H1 (cell line): ENCODE results near the gene CDKL4. TPM values are rescaled to one million over a fixed set of nuclear protein-coding genes. Genes with fewer than 3 reads are reported as not detected.

ENCODE experiments used
- CTCF ChIA-PET: fragments of 300-600 bp; sonication (Branson Sonifier 250); formaldehyde crosslinking; loops from one replicate; lab custom pipeline; 2021; ENCODE audit not compliant: partially characterized antibody; lab: Charles Lee
- POLR2A ChIA-PET: fragments of 300-600 bp; sonication (Branson Sonifier 250); formaldehyde crosslinking; loops from one replicate; lab custom pipeline; 2021; ENCODE audit warnings: inconsistent platforms; ENCODE audit not compliant: partially characterized antibody; lab: Charles Lee
- DNase-seq, 2 experiments: peaks; one replicate each; pipeline versions ENCODE4 v3.0.0 to v3.0.0-alpha.2; 2010 to 2022; ENCODE audit warnings: low spot score in 2 of 2, low read depth in 1 of 2, mixed read lengths in 1 of 2
- FAIRE-seq: peaks from 2 replicates; lab custom pipeline; 2011; peaks lifted over from hg19 to GRCh38; lab: Jason Lieb, UNC
- H2AFZ ChIP-seq: 2 replicates; pipeline ENCODE4 v1.8.1; 2012; ENCODE audit warnings: low read length, inconsistent platforms
- H2AK5ac ChIP-seq: 2 replicates; pipeline ENCODE4 v1.6.1; 2013; ENCODE audit warnings: low read depth, low read length
- H2BK120ac ChIP-seq: replicated peaks from 2 replicates; pipeline ENCODE3; 2013; ENCODE audit warnings: low read depth, low read length, inconsistent platforms
- H2BK12ac ChIP-seq: 2 replicates; pipeline ENCODE4 v1.6.1; 2013; ENCODE audit warnings: low read depth, low read length
- H2BK15ac ChIP-seq: 2 replicates; pipeline ENCODE4 v1.6.1; 2013; ENCODE audit warnings: low read length
- H2BK20ac ChIP-seq: 2 replicates; pipeline ENCODE4 v1.6.1; 2013; ENCODE audit warnings: low read length
- H2BK5ac ChIP-seq: 2 replicates; pipeline ENCODE4 v1.6.1; 2013; ENCODE audit warnings: low read depth, low read length
- H3K14ac ChIP-seq: 2 replicates; pipeline ENCODE4 v1.6.1; 2013; ENCODE audit warnings: inconsistent platforms; ENCODE audit not compliant: insufficient read length
- H3K18ac ChIP-seq: 2 replicates; pipeline ENCODE4 v1.6.1; 2013; ENCODE audit warnings: low read length; ENCODE audit errors: extremely low read depth
- H3K23ac ChIP-seq: 2 replicates; pipeline ENCODE4 v1.6.1; 2013; ENCODE audit warnings: inconsistent platforms; ENCODE audit not compliant: insufficient read length
- H3K23me2 ChIP-seq: 2 replicates; pipeline ENCODE4 v1.6.1; 2013; ENCODE audit warnings: low read depth, low read length
- H3K27ac ChIP-seq: 2 replicates; pipeline ENCODE4 v1.6.1; 2011; ENCODE audit warnings: low read depth, low read length, inconsistent platforms
- H3K27me3 ChIP-seq, 4 experiments: replicated peaks in 1 of 4; 1 replicate in 1 of 4; 2 replicates in 3 of 4; pipeline versions ENCODE4 v1.6.1 to v1.8.1; 2011 to 2013; ENCODE audit warnings: low read length in 3 of 4, mild to moderate bottlenecking in 3 of 4, inconsistent platforms in 2 of 4, mixed read lengths in 2 of 4, moderate library complexity in 1 of 4; ENCODE audit not compliant: control insufficient read depth in 3 of 4, insufficient read depth in 3 of 4; ENCODE audit errors: extremely low read depth in 1 of 4
- H3K36me3 ChIP-seq, 4 experiments: 2 replicates each; pipeline versions ENCODE4 v1.6.1 to v1.8.1; 2011 to 2013; ENCODE audit warnings: mild to moderate bottlenecking in 4 of 4, low read length in 3 of 4, moderate library complexity in 2 of 4, control low read depth in 1 of 4, inconsistent platforms in 1 of 4; ENCODE audit not compliant: insufficient read depth in 4 of 4, control insufficient read depth in 2 of 4
- H3K4ac ChIP-seq: replicated peaks from 2 replicates; pipeline ENCODE3; 2013; ENCODE audit warnings: low read length, low read depth, mixed read lengths, inconsistent platforms; ENCODE audit not compliant: insufficient read length
- H3K4me1 ChIP-seq, 4 experiments: replicated peaks in 1 of 4; 1 replicate in 1 of 4; 2 replicates in 3 of 4; pipeline versions ENCODE4 v1.6.1 to v1.8.1; 2011 to 2013; ENCODE audit warnings: low read length in 3 of 4, inconsistent platforms in 2 of 4, mixed read lengths in 1 of 4; ENCODE audit not compliant: insufficient read depth in 4 of 4, control insufficient read depth in 3 of 4
- H3K4me2 ChIP-seq, 2 experiments: 2 replicates each; pipeline versions ENCODE4 v1.6.1 to v1.8.1; 2011 to 2013; ENCODE audit warnings: low read depth in 2 of 2, low read length in 2 of 2, control low read depth in 1 of 2, inconsistent platforms in 1 of 2, mild to moderate bottlenecking in 1 of 2; ENCODE audit not compliant: insufficient read depth in 1 of 2
- H3K4me3 ChIP-seq, 4 experiments: fragments of 200-600, 300-600 bp in 1 of 4; sonication (generic), shearing (Covaris generic), sonication (Bioruptor Twin) in 1 of 4; 2 replicates each; pipeline versions ENCODE4 v1.5.1 to v1.8.1; 2011 to 2016; ENCODE audit warnings: low read length in 4 of 4, low read depth in 3 of 4, control low read depth in 2 of 4, inconsistent platforms in 2 of 4, mild to moderate bottlenecking in 2 of 4, mixed read lengths in 1 of 4, moderate library complexity in 1 of 4; ENCODE audit not compliant: insufficient read depth in 2 of 4; ENCODE audit errors: extremely low read depth in 1 of 4
- H3K56ac ChIP-seq: replicated peaks from 2 replicates; pipeline ENCODE3; 2013; ENCODE audit warnings: low read depth, mild to moderate bottlenecking, mixed read lengths, low read length, inconsistent platforms; ENCODE audit not compliant: insufficient read length
- H3K79me1 ChIP-seq: 2 replicates; pipeline ENCODE4 v1.6.1; 2013; ENCODE audit warnings: low read depth, low read length, control low read depth
- H3K79me2 ChIP-seq, 2 experiments: 2 replicates each; pipeline versions ENCODE4 v1.6.1 to v1.8.1; 2012 to 2013; ENCODE audit warnings: low read length in 2 of 2, mild to moderate bottlenecking in 2 of 2, inconsistent platforms in 1 of 2; ENCODE audit not compliant: insufficient read depth in 2 of 2, control insufficient read depth in 1 of 2
- H3K9ac ChIP-seq, 4 experiments: replicated peaks in 1 of 4; 1 replicate in 1 of 4; 2 replicates in 3 of 4; pipeline versions ENCODE4 v1.6.1 to v1.8.1; 2011 to 2013; ENCODE audit warnings: low read depth in 3 of 4, low read length in 3 of 4, control low read depth in 2 of 4, mild to moderate bottlenecking in 2 of 4, moderate library complexity in 2 of 4, inconsistent platforms in 1 of 4; ENCODE audit errors: extremely low read depth in 1 of 4
- H3K9me3 ChIP-seq, 2 experiments: 2 replicates each; pipeline versions ENCODE4 v1.6.1 to v1.8.1; 2012 to 2013; ENCODE audit warnings: mild to moderate bottlenecking in 2 of 2, moderate library complexity in 2 of 2, control low read depth in 1 of 2, inconsistent platforms in 1 of 2, low read depth in 1 of 2, low read length in 1 of 2, mixed read lengths in 1 of 2; ENCODE audit not compliant: insufficient read depth in 2 of 2
- H4K20me1 ChIP-seq, 2 experiments: replicated peaks in 1 of 2; 2 replicates each; pipeline versions ENCODE3 to v1.8.1; 2011 to 2013; ENCODE audit warnings: inconsistent platforms in 2 of 2, low read length in 2 of 2, mild to moderate bottlenecking in 1 of 2; ENCODE audit not compliant: insufficient read depth in 2 of 2, control insufficient read depth in 1 of 2
- H4K5ac ChIP-seq: 2 replicates; pipeline ENCODE4 v1.6.1; 2013; ENCODE audit warnings: low read length, low read depth, mixed read lengths, inconsistent platforms; ENCODE audit not compliant: insufficient read length
- H4K8ac ChIP-seq: 2 replicates; pipeline ENCODE4 v1.8.0; 2013; ENCODE audit warnings: mild to moderate bottlenecking, moderate library complexity, low read length, inconsistent platforms; ENCODE audit not compliant: insufficient read depth; ENCODE audit errors: extremely low read depth
- H4K91ac ChIP-seq: replicated peaks from 2 replicates; pipeline ENCODE3; 2013; ENCODE audit warnings: low read length, mixed read lengths, inconsistent platforms; ENCODE audit not compliant: insufficient read length
- JUN ChIP-seq: IDR thresholded peaks from 2 replicates; pipeline ENCODE4 v1.6.1; 2011; ENCODE audit warnings: low read depth, mild to moderate bottlenecking, improper control_type of control experiment, low read length
- JUND ChIP-seq: IDR thresholded peaks from 2 replicates; pipeline ENCODE4 v1.6.1; 2011; ENCODE audit warnings: mild to moderate bottlenecking, improper control_type of control experiment, low read length
- NRF1 ChIP-seq: IDR thresholded peaks from 2 replicates; pipeline ENCODE4 v1.6.1; 2011; ENCODE audit warnings: mild to moderate bottlenecking, low read depth, low read length, improper control_type of control experiment
- TCF12 ChIP-seq: IDR thresholded peaks from 2 replicates; pipeline ENCODE4 v1.6.1; 2011; ENCODE audit warnings: low read depth, mild to moderate bottlenecking, low read length
- WGBS, 2 experiments: shearing (Covaris generic) in 1 of 2; methylation state at CpG; one replicate each; pipeline versions ENCODE4 v1.1.6 to v1.1.7; 2013 to 2015; ENCODE audit warnings: low lambda C conversion rate in 2 of 2, mixed read lengths in 2 of 2, inconsistent platforms in 1 of 2, low coverage in 1 of 2, missing lambda C conversion rate in 1 of 2; ENCODE audit not compliant: insufficient replicate concordance in 2 of 2, insufficient coverage in 1 of 2, insufficient read length in 1 of 2; ENCODE audit errors: extremely low coverage in 1 of 2, missing lambda C conversion rate in 1 of 2; 5-methylcytosine and 5-hydroxymethylcytosine counted together
- polyA plus RNA-seq, 7 experiments: library from polyadenylated mRNA; depleted of rRNA in 3 of 7; stranded (reverse) in 5 of 7; unstranded in 2 of 7; fragments of >200 nt in 5 of 7; fragments of 200-250 nt in 2 of 7; gene quantifications; 1 replicate in 5 of 7; 2 replicates in 1 of 7; 4 replicates in 1 of 7; pipeline versions ENCODE4 v1.2.1 to v1.2.3, GENCODE V29; 2011 to 2013; ENCODE audit warnings: missing spikeins in 2 of 7, mixed read lengths in 2 of 7
- total RNA-seq: library from RNA; stranded (reverse); fragmentation: NEBNext Ultra II Directional; extraction: Animal tissue kit (Norgen Biotek cat#: 25700); gene quantifications from 2 replicates; pipeline ENCODE4 v1.2.1, GENCODE V29; 2021

CDKL4 gene
- total and polyA plus RNA-seq, 2 of the 8 experiments (the other 6 are each of a cell fraction or from before 2014, with no cell fraction given) = not detected

DNA sequence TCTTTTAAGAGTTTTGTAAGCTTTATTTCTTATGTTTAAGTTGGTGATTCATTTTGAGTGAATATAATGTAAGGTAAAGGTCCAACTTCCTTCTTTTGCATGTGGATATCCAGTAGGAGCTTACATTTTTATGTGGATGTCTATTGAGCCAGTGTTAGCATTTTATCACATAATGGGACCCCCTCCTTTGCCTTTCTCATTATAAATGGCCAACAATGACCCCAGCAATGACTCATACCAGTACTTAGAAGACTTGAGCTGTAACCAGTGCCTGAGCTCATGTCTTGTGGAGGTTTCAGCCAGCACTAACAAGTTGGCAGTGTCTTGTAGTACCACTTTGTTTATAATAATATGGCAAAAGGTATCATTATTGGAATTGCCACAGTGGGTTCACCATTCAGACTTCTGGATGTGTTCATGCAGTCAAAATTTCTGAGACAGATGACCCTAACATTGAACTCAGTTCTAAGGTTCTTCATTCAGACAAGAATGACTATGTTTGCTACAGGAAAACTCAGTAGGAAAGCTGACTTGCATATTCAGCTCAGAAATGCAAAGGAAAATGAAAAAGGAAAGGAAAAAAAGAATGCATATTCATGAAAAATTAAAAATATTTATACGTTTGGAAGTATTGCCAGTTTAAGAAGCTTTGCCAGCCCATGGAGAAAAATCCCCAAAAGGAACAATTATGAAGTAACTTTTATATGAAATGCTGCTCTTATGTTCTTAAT lies 41.0 kb downstream of the CDKL4 start:
- DNase-seq = peak in 1 of 2 experiments; percentile 39
- H2BK120ac ChIP-seq = no peak overlapping the region

More for the DNA sequence above, 41.0 kb downstream of the CDKL4 start:
- POLR2A ChIA-PET = interaction anchor here (0.7 kb wide), 1 partner anchor 14 kb away, joined by 3 read pairs; no protein-coding TSS in a partner anchor
- no peak overlapping the region for H3K14ac ChIP-seq
- H3K27me3 ChIP-seq = no peaks in the 10 kb centered on the region
- H3K18ac ChIP-seq = peak overlapping the region; percentile 34; the same call in 1 of the 2 replicates
- no peaks in the 10 kb centered on the region for H4K20me1 ChIP-seq
- no peak overlapping the region for H2AK5ac ChIP-seq
- CTCF ChIA-PET = interaction anchor here (0.7 to 1.8 kb wide), 4 partner anchors 8 to 144 kb away, joined by 3 to 5 read pairs (median 4); no protein-coding TSS in a partner anchor
- no peak overlapping the region for H4K91ac ChIP-seq
- no peaks in the 10 kb centered on the region for H3K23me2 ChIP-seq
- no peaks in the 10 kb centered on the region; the same call in 1 of the 2 replicates for H3K79me1 ChIP-seq
- H3K9ac ChIP-seq = no peak overlapping the region
- no peak overlapping the region for H2BK15ac ChIP-seq
- peak overlapping the region; percentile 53; the same call in 1 of the 2 replicates for H2BK20ac ChIP-seq
- H3K9me3 ChIP-seq = no peaks in the 10 kb centered on the region
- no peak overlapping the region for H3K56ac ChIP-seq
- H3K36me3 ChIP-seq = no peaks in the 10 kb centered on the region
- FAIRE-seq = peak; percentile 89
- H4K5ac ChIP-seq = no peak overlapping the region
- TF ChIP-seq JUN = peak; percentile 76; the same call in 1 of the 2 replicates
- TF ChIP-seq JUND = peak; percentile 94
- no peak for TF ChIP-seq TCF12
- TF ChIP-seq NRF1 = no peak
- peak overlapping the region; percentile 75; the same call in 1 of the 2 replicates for H2BK5ac ChIP-seq
- no peak overlapping the region for H3K4ac ChIP-seq
- H3K4me3 ChIP-seq = peak overlapping the region in 1 of 4 experiments; percentile 17; a peak in 1 of 8 replicates
- H3K4me1 ChIP-seq = peaks cover 0 to 6% (median 4%) of the 10 kb centered on the region in 4 experiments; a peak in 3 of 7 replicates
- no peak overlapping the region for H4K8ac ChIP-seq
- H3K79me2 ChIP-seq = no peaks in the 10 kb centered on the region
- H2BK12ac ChIP-seq = peak overlapping the region; percentile 68; the same call in 1 of the 2 replicates
- H3K4me2 ChIP-seq = peak overlapping the region; percentile 47 to 48; a peak in 2 of 4 replicates
- no peak overlapping the region for H2AFZ ChIP-seq
- H3K27ac ChIP-seq = no peak overlapping the region
- no peak overlapping the region for H3K23ac ChIP-seq
- 54% methylated on average over 1 of the region's 1 CpG; no CpG with 5 or more reads in 1 of the 2 experiments for WGBS, 2 experiments
